B cell (primary cell): ENCODE results near the gene IRF8. TPM values are rescaled to one million over a fixed set of nuclear protein-coding genes. Genes with fewer than 3 reads are reported as not detected.

ENCODE experiments used
- ATAC-seq: fragments of 200-7000 bp; cut with Tn5 transposase; one replicate; pipeline ENCODE4 v1.10.0; 2021; ENCODE audit warnings: low read depth, mild to moderate bottlenecking, moderate number of reproducible peaks, moderate library complexity
- CTCF ChIA-PET: fragments of 350-600 bp; sonication (Branson Sonifier 250); formaldehyde crosslinking; loops from one replicate; lab custom pipeline; 2021; ENCODE audit warnings: antibody characterized with exemption, inconsistent platforms; lab: Charles Lee
- POLR2A ChIA-PET: fragments of 350-600 bp; sonication (Branson Sonifier 250); formaldehyde crosslinking; loops from one replicate; lab custom pipeline; 2021; ENCODE audit warnings: antibody characterized with exemption; lab: Charles Lee
- DNase-seq: peaks from one replicate; pipeline ENCODE4 v3.0.0; 2013
- H2AFZ ChIP-seq: 2 replicates; pipeline ENCODE4 v1.6.1; 2012; ENCODE audit warnings: mild to moderate bottlenecking, low read depth, low read length; ENCODE audit not compliant: insufficient read depth, poor library complexity, severe bottlenecking
- H3K27ac ChIP-seq, 2 donors: 1 replicate in 1 of 2; 2 replicates in 1 of 2; pipeline ENCODE4 v1.5.1; 2012 to 2013; ENCODE audit warnings: low read length in 2 of 2, mild to moderate bottlenecking in 2 of 2, moderate library complexity in 1 of 2
- H3K27me3 ChIP-seq, 4 experiments: fragments of 200-600 bp in 1 of 4; sonication (generic) in 1 of 4; replicated peaks in 1 of 4; 1 replicate in 2 of 4; 2 replicates in 2 of 4; pipeline versions ENCODE4 v1.6.1 to v1.7.0; 2013 to 2016; ENCODE audit warnings: low read length in 3 of 4, mild to moderate bottlenecking in 2 of 4, mixed read lengths in 1 of 4, moderate library complexity in 1 of 4; ENCODE audit not compliant: insufficient read depth in 4 of 4, control insufficient read depth in 3 of 4; ENCODE audit errors: control extremely low read depth in 1 of 4
- H3K36me3 ChIP-seq, 2 experiments: replicated peaks in 1 of 2; 1 replicate in 1 of 2; 2 replicates in 1 of 2; pipeline versions ENCODE4 v1.6.1 to v1.7.1; 2013; ENCODE audit warnings: low read length in 1 of 2; ENCODE audit not compliant: insufficient read depth in 2 of 2, control insufficient read depth in 1 of 2; ENCODE audit errors: control extremely low read depth in 1 of 2, extremely low read depth in 1 of 2
- H3K4me1 ChIP-seq, 2 donors: fragments of 200-600 bp in 1 of 2; sonication (generic) in 1 of 2; 1 replicate in 1 of 2; 2 replicates in 1 of 2; pipeline versions ENCODE4 v1.5.1 to v1.6.1; 2013 to 2017; ENCODE audit warnings: low read length in 2 of 2; ENCODE audit not compliant: control insufficient read depth in 2 of 2, insufficient read depth in 2 of 2
- H3K4me2 ChIP-seq: replicated peaks from 2 replicates; pipeline ENCODE3; 2012; ENCODE audit warnings: mild to moderate bottlenecking, low read depth, low read length; ENCODE audit not compliant: poor library complexity, severe bottlenecking
- H3K4me3 ChIP-seq, 5 experiments: fragments of 200-600 bp in 1 of 5; sonication (generic) in 1 of 5; 1 replicate in 3 of 5; 2 replicates in 2 of 5; pipeline versions ENCODE4 v1.5.1 to v1.7.0; 2011 to 2016; ENCODE audit warnings: low read length in 4 of 5, mild to moderate bottlenecking in 4 of 5, low read depth in 2 of 5, control low read depth in 1 of 5, moderate library complexity in 1 of 5; ENCODE audit not compliant: insufficient read depth in 1 of 5; ENCODE audit errors: control extremely low read depth in 1 of 5, extremely low read depth in 1 of 5
- H3K79me2 ChIP-seq: fragments of 200-600 bp; sonication (generic); one replicate; pipeline ENCODE4 v1.6.0; 2016; ENCODE audit warnings: low read length; ENCODE audit not compliant: control insufficient read depth, insufficient read depth
- H3K9ac ChIP-seq: fragments of 200-600 bp; sonication (generic); 2 replicates; pipeline ENCODE4 v1.6.1; 2017; ENCODE audit warnings: mild to moderate bottlenecking, low read length, moderate library complexity
- H3K9me3 ChIP-seq, 3 donors: one replicate each; pipeline versions ENCODE4 v1.6.1 to v1.7.1; 2013; ENCODE audit warnings: low read length in 2 of 3; ENCODE audit not compliant: control insufficient read depth in 2 of 3, insufficient read depth in 1 of 3; ENCODE audit errors: control extremely low read depth in 1 of 3
- H4K20me1 ChIP-seq: 2 replicates; pipeline ENCODE4 v1.6.0; 2012; ENCODE audit warnings: mild to moderate bottlenecking, low read length; ENCODE audit not compliant: insufficient read depth, control insufficient read depth, poor library complexity, severe bottlenecking
- H3K27ac Mint-ChIP-seq: one replicate; pipeline ENCODE4 v1.8.0; 2021; ENCODE audit warnings: mixed read lengths
- H3K27me3 Mint-ChIP-seq: one replicate; pipeline ENCODE4 v1.8.0; 2021; ENCODE audit warnings: mixed read lengths
- H3K4me1 Mint-ChIP-seq: one replicate; pipeline ENCODE4 v1.8.0; 2021; ENCODE audit warnings: mixed read lengths
- H3K4me3 Mint-ChIP-seq: one replicate; pipeline ENCODE4 v1.8.0; 2021; ENCODE audit warnings: mixed read lengths
- H3K9me3 Mint-ChIP-seq: one replicate; pipeline ENCODE4 v1.8.0; 2022; ENCODE audit warnings: mixed read lengths; ENCODE audit not compliant: insufficient read depth
- CTCF ChIP-seq: fragments of 200-600 bp; IDR thresholded peaks from one replicate; pipeline ENCODE4 v1.8.0; 2022; ENCODE audit warnings: antibody characterized with exemption, mild to moderate bottlenecking
- EZH2 ChIP-seq: IDR thresholded peaks from 2 replicates; pipeline ENCODE4 v1.6.1; 2012; ENCODE audit warnings: borderline replicate concordance, low read depth, mild to moderate bottlenecking, moderate library complexity, low read length; ENCODE audit not compliant: insufficient read depth, poor library complexity, severe bottlenecking
- WGBS: methylation state at CpG from one replicate; pipeline ENCODE4 v1.1.5; 2013; ENCODE audit warnings: missing lambda C conversion rate; ENCODE audit not compliant: insufficient coverage; 5-methylcytosine and 5-hydroxymethylcytosine counted together
- intact Hi-C: fragments of 100-400 bp; cut with micrococcal nuclease; formaldehyde crosslinking; loops from one replicate; pipeline ENCODE4 v1.10.0; 2022
- polyA plus RNA-seq: library from polyadenylated mRNA; depleted of rRNA; stranded (reverse); fragments of >200 nt; gene quantifications from 2 replicates; pipeline ENCODE4 v1.2.3, GENCODE V29; 2012
- total RNA-seq, 2 donors: library from RNA; stranded (reverse); fragments of 120-200 nt in 1 of 2; gene quantifications; 1 replicate in 1 of 2; 2 replicates in 1 of 2; pipeline versions ENCODE4 v1.2.3 to v1.2.4, GENCODE V29; 2013 to 2022

Gene IRF8
- total and polyA plus RNA-seq, 2 donors (not counting 1 experiment from before 2014, with no cell fraction given): 309 to 332 TPM

- Histone ChIP-seq H3K27ac (peak overlapping the region; percentile 96 to 98), H3K79me2 (peaks cover 60% of the 10 kb centered on the region), H4K20me1 (no peaks in the 10 kb centered on the region), H3K9ac (peak overlapping the region; percentile 69), H3K4me2 (peak overlapping the region; percentile 86), H3K27me3 (no peaks in the 10 kb centered on the region), H3K9me3 (no peaks in the 10 kb centered on the region), H3K36me3 (no peaks in the 10 kb centered on the region), H2AFZ (peak overlapping the region; percentile 68), H3K4me3 (peak overlapping the region in 4 of 5 experiments; percentile 47 to 63 (median 55)), H3K4me1 (peaks cover 73 to 85% of the 10 kb centered on the region in 2 donors)
- ATAC-seq (no peak), DNase-seq (no peak)
- H3K4me3 Mint-ChIP-seq: peak overlapping the region; percentile 81
- CTCF ChIA-PET: interaction anchor here (0.7 to 7.4 kb wide), 8 partner anchors 10 to 116 kb away, joined by 3 to 64 read pairs (median 4); no protein-coding TSS in a partner anchor
- no peak for TF ChIP-seq EZH2
- peak overlapping the region; percentile 94 for H3K27ac Mint-ChIP-seq
- peaks cover 82% of the 10 kb centered on the region for H3K4me1 Mint-ChIP-seq
- 63% methylated on average over 11 of the region's 12 CpGs for WGBS
- H3K27me3 Mint-ChIP-seq: no peaks in the 10 kb centered on the region
- H3K9me3 Mint-ChIP-seq: no peaks in the 10 kb centered on the region
- intact Hi-C loops: loop anchor here (1.0 to 5.0 kb wide), 5 partner anchors 7 to 116 kb away; no protein-coding TSS in a partner anchor
- POLR2A ChIA-PET: interaction anchor here (1.2 kb wide), 1 partner anchor 59 kb away, joined by 3 read pairs; no protein-coding TSS in a partner anchor
Observed at GRCh38 chr16:85936816-85937215, 37.9 kb downstream of the IRF8 start.

GRCh38 chr16:85940214-85940613 lies 41.3 kb downstream of the IRF8 start:
- intact Hi-C loops: no loop called here
- Mint-ChIP-seq H3K4me3 (no peak overlapping the region), H3K27ac (peak overlapping the region; percentile 64), H3K4me1 (peaks cover 78% of the 10 kb centered on the region), H3K27me3 (no peaks in the 10 kb centered on the region), H3K9me3 (no peaks in the 10 kb centered on the region)
- Histone ChIP-seq H3K27me3 (no peaks in the 10 kb centered on the region), H3K9ac (no peak overlapping the region), H3K36me3 (no peaks in the 10 kb centered on the region), H3K4me1 (peaks cover 64 to 77% of the 10 kb centered on the region in 2 donors), H3K79me2 (peaks cover 55% of the 10 kb centered on the region), H3K27ac (no peak overlapping the region), H3K9me3 (no peaks in the 10 kb centered on the region), H3K4me2 (no peak overlapping the region), H4K20me1 (no peaks in the 10 kb centered on the region), H3K4me3 (no peak overlapping the region), H2AFZ (no peak overlapping the region)
- no peak for DNase-seq
- POLR2A ChIA-PET: no interaction called here
- no peak for ATAC-seq
- 100% methylated on average over 5 of the region's 5 CpGs for WGBS
- CTCF ChIA-PET: interaction anchor here (0.7 to 1.4 kb wide), 4 partner anchors 9 to 119 kb away, joined by 3 to 4 read pairs (median 3); no protein-coding TSS in a partner anchor
- no peak for TF ChIP-seq EZH2
- TF ChIP-seq CTCF: no peak
